NCI-H146 (cell line): Measurements from ENCODE around the gene NPAS3.

Source experiments
- DNase-seq: peaks from one replicate; lab custom pipeline; 2025; lab: John Stamatoyannopoulos, UW

The NPAS3 gene

DNA sequence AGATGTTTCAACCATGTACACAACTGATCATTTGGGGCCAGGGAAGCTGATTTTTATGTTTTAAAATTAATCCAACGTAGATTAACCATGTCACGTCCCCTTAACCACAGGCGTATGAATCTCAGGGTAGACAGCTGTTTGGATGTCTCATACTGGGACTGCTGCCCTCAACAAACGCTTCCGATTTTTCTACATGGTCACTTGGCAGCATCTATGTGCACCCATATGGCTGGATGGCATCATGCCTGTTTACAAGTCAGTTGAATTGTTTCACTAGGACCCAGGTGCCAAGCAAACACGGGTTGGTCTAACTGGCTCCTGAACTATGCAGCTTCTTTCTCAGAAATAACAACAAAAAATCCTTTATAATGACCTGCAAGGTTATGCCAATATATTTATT lies 393.8 kb downstream of the NPAS3 start:
- DNase-seq: no peak

DNA sequence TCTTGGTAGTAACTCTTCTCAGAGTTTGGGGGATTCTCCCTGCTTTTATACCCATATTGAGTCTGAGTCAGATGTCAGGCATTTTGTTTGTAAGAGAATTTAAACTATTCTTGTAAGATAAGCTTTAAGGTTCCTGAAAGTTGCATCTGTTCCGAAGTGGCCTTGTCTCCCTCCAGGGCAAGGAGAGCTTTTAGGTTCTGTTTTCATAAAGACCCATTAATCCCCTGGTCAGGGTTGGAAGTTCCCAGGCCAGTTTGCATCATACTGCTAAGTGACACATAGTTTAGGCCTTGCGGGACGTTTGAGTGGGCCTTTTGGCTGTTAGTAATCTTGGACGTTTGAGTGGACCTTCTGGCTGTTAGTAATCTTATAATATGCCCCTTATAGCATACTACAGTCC lies 396.7 kb downstream of the NPAS3 start:
- DNase-seq: no peak

DNA sequence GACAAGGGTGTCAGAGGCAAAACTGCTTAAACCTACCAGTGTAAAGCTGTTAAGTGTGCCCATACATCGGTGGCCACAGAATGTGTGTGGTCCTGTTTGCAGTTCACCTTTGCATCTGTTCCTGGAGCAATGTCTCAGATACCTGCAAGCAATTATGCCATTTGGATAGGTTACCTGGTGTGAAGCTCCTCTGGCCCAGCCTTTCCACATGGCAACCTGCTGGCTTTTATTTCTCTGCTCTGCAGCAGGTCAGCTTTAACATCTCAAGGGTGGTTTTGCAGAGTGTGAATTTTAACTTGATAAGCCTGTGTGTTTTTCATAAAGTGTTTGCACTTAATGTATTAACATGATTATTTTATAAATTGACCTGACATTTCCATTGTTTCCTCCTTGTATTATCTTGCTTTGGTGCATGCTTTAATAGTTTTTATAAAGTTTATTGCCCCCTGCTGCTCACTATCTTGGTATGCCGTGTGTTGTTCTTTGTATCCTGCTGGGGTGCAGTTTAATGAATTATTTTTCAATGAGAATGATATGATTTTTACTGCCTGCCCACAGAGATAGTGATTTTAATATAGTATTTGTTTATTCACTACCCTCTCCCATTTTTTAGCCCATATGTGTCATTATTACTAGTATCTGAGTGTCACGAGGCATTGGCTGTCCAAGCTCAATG lies 403.8 kb downstream of the NPAS3 start:
- peak; percentile 36 for DNase-seq

DNA sequence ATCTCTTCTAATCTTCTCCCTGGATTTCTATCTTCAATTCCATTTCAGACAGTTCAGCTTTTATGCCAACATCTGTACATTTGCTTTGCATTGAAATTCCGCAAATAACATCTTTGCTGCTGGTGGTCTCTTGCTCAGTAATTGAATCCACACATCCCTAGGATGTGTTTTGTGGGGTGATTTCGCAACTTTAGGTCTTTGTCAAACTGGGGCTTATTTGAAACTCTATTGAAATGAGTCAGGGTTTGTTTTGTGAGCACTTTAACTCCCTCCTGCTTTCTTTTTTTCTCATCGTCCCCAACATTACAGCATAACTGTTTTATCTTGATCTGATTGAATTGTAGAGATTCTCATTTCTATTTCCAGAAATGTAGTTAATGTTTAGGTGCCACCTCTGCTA lies 404.3 kb downstream of the NPAS3 start:
- DNase-seq: no peak

DNA sequence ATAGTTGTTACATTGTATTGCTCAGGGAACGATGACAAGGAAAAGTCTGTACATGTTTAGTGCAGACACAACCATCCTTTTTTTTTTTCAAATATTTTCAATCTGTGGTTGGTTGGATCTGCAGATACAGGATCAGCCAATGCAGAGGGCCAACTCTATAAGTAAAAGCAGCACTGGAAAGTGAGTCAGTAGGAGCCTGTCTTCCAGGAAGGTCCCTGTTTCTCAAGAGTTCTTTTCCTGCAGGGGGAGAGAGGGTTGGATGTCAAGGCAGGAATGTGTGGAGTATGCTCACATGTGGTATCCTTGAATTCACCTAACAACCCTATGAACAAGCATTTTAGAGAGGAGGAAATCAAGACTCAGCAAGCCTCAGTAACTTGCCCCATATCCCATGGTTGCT lies 409.1 kb downstream of the NPAS3 start:
- DNase-seq: no peak

DNA sequence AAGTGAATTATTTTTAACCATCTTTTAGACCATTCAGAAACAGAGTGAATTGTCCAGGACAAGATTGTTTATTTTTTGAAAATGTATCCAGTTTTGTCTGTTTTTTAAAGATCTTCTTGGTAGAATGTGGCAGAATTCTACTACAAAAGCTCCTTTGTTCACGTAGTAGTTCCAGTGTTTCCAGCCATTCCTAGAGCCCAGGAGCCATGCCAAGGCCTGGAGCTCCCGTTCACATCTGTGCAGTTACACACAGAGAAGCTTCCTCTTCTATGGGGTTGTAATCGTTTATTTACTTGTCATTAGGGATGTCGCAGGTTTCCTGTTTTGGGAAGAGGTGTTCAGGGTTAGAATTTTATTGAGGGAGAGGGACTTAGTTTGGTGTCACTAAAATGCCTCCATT lies 409.8 kb downstream of the NPAS3 start:
- no peak for DNase-seq

DNA sequence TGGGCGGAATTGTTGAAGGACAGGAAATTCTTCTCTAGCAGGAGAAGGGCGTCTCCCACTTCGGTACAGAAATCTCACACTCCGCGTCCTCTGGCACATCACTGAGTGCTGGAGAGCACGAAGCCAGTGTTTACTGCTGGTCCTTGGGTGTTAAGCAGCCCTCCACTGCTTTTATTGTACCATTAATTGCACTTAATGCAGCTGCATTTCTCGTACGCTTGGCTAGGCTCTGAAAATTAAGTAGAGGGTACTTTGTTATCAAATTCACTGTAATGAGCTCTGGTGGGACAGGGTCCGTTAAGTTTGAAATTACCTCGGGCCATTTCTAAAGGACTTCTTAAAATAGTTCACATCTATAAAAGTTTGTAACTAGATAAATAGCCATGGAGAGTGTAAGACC lies 411.2 kb downstream of the NPAS3 start:
- DNase-seq: no peak

DNA sequence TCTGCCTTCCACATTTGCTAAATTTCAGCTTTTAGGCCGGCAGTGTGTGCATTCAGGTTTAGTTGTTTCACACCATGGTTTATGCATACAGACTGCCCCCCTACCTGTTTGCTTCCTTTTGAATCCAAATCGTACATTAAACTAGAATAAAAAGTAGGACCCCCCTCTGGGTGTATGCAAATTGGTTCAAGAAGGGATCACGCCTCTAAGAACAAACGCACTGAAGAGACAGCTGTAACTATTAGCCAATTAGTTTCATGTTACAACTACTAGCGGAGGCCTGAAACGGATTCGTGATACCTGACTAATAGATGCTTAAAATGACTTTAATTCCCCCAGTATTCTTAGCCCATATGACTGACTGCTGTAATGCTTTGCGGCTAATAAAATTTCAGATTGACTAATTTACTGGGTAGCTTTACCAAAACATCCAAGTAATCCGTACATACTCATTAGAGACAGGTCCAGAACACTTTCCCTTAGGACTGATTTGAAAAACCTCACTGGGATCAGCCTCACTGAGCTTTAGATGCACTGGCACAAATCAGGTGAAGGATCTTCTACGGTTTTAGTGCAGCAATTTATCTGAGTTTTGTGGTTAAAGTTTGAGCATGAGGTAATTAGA lies 411.8 kb downstream of the NPAS3 start:
- no peak for DNase-seq

DNA sequence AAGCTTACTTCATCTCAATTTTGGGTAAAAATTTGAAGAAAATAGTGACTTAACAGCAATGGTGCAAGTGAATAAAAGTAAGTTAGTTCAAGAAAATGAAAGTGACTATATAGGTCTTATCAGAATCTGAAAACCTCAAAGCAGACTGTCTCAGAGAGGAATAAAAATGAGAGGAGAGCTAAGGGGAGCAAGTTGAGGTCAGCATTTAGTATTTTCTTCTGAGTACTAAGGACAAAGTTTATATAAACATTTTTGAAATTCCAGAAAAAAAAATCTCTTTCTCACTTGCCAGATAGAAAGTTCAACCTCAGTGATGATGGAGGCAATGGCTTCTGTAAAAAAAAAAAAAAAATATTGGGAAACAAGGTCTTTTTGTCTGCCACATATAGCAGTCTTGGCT lies 414.1 kb downstream of the NPAS3 start:
- no peak for DNase-seq

DNA sequence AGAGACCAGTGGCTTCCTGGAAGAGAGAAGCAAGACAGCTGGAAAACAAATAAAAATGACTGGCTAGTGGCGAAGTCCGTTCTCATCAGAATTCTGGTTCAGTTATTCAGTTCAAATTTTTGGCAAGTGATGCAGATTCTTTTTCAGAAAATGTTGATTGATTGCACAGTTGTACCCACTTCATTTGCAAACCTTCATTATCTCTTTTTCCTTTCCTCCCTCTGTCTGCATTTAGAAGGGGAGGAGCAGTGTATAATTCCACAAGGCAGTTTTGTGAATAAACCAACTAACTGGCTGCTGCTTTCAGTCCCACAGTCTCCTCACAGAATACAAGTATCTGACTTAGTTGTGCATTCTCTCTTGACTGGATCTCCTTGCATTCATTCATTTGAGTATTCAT lies 417.5 kb downstream of the NPAS3 start:
- no peak for DNase-seq

DNA sequence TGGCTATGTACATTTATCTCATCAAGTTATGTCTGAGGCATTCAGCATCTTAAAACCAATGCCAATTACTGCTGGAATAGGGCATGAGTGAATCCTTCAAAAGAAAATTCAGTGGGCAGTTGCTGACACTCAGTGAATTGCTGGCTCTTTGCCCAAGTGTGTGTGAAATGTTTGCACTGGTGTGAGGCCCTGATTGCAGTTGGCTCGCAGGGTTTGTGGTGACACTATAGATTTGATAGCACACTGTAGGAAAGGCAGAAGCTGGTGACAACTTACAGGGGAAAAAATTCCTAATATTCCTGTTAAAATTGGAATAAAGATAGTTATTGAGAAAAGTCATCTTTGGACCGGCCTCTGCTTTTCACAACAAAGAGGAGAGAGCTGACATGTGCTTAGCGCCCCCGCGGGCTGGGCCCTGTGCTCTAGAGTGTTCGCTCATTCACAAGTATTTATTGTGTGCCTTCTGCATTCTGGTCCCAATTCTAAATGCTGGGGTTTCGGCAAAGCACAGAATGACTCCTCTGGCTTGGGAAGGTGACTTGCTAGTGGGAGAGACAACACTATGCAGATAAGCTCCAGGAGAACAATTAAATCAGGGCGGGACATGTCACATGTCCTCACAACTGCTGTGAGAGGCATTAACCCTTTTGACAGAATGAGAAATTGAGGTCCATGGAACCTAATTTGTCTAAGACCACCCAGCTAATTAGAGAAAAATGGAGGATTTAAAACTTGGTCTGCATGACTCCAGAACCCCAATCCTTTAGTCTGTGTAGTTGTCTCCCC lies 418.7 kb downstream of the NPAS3 start:
- no peak for DNase-seq

DNA sequence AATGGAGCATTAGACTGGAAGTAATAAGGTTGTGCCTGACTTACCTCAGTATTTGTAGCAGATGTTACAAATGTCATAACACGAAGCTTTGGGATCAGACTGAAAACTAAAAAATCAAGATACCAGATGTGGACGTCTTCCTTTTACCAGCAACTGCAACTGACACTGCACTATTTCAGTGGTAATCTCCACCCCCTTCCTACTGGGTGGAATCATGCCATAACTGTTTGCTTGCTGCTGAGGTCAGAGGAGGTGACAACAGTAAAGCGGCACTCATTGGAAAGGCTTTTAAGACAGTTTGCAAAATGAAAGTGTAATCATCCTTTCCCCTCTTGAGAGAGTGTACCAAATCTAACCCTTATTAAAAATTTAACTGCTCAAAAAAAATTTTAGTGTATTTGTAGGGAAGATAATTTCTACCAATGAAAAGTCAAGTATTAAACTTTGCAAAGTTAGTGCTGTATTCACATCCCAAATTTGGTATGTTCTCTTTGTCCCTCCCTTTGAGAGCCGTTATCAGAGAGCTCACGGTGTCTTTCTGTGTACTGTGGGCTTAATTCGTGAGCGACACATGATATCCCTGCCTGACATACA lies 420.7 kb downstream of the NPAS3 start:
- no peak for DNase-seq

DNA sequence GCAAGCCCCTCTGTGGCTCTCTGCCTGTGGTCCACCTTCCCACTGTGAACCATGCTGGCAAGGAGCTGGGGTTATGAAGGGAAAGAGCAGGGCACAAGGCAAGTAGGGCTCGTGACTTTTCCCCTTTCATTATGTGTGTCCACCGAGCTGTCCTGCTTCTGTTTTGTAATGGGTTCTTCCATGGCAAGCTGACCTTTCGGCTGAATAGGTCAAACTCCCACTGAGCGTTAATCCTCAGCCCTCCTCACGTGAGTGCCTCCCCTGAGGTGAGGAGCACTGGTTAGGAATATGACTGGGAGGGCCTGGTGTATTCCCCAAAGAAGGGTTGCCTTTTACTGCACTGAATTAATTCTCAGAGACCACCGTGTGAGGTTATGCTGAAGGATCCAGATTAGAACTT lies 424.3 kb downstream of the NPAS3 start:
- DNase-seq: no peak

DNA sequence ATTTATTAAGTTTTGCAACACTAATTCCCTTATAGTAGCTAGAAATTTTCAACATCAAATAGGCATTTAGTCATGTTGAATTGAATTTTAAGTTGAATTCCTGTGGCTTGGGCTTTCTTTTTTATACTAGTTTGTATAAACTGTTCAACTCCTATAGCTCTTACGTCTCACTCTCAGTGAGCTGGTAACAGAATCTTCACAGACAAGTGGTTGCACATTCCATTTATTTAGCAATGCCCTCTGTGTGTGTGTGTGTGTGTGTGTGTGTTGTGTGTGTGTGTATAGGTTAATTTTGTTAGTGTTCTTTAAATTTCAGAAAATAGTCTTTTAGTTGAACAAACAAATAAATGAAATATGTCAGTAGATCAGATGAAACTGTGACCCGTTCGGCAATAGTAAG lies 425.0 kb downstream of the NPAS3 start:
- no peak for DNase-seq

DNA sequence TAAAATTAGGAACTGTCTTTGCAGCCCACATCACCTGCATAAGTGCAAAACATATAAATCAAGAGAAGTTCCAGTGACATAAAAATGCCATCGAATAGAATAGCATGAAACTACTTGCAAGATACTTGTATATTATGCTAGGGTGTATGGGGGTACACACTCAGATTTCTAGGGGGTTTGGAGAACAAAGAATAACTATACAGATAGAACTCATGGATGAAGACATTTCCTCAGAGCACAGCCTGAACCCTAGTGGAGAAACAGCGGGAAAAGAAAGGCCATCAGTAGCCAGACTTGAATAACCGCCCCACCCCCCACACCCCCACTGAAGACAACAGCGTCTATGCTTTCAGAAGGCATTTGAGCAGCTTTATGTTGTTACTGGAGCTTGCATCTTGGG lies 425.8 kb downstream of the NPAS3 start:
- DNase-seq: no peak

DNA sequence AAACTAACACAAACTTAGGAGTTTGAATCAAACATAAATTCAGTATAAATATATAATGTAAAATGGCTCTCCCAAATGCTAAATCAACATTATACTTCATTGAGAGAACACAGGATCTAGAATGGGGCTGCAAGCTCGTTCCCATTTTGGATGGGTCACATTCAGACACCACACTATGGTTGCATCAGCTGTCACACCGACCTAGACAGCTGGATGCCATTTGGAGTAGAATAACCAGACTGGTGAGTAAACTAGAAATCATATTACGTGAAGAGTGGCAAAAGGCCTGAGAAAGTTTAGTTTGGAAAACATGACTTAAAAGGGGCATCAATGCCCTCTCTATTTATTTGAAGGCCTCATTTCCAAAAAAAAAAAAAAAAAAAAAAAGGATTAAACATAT lies 430.4 kb downstream of the NPAS3 start:
- no peak for DNase-seq

DNA sequence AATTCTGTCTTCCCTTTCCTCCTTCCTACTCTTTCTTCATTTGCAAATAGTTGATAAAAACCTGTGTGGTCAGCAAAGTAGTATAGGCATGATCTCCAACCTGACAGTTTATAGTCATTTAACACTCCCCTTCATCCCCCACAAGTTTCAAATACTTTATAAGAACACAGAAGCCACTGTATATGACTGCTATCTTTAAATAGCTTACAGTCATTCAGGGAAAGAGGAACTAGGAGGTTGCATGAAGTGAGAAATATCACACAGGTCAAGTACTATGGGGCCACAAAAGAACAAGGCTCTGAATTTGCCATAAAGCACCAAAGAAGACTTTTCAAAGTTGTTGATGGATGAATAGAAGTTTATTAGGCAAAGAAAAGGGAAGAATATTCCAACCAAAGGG lies 431.3 kb downstream of the NPAS3 start:
- no peak for DNase-seq

DNA sequence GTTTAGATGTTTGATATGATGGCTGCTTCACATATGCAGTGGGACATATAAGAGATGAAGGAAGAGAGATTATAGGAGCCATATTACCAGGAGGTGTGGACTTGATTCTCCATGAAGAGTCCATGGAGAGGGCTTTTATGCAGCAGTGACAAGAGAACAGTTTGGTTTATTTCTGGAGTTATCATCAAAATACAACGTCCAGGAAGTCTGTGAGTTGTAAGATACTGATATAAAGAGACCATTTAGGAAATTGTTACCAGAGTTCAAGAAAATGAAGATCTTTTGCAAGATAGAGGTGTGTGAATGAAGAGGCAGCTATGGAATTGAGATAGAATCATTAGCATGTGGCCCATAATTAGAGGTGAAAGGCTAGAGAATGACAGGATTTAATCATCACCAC lies 431.7 kb downstream of the NPAS3 start:
- no peak for DNase-seq

DNA sequence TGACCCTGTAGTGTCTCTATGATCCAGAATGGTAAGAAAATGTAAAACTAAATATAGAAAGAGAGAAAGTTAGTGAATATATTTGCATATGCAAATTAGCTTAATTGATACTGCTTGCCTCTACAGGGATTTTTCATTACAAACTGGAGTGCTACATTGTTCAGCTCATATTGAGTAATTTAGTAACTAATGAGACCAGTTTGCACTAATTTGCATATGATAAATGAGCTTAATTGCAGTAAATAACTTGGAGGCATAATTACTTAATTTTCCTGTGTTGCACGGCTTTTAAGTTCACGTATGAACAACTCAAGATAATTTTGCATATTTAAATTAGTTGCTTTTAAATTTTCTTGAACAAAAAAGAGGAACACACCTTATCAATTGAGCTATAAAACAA lies 436.5 kb downstream of the NPAS3 start:
- DNase-seq: no peak

DNA sequence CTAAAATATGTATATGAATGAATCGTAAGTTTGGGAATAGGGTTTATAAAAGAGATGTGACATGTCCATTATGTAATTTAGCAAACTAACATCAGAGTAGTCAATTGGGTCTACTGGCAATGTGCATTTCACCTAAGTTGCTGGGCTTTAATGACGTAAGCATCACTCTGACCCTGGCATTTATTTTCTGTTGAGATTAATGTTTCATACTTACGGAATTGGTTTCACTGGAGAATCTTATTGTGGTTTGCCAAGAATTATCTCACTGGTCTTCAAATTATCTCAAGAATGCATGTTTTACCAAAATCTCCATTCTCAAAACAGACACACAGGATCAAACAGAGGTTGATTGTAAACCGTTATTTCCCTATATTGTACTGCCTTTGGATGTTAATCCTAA lies 437.1 kb downstream of the NPAS3 start:
- DNase-seq: no peak

DNA sequence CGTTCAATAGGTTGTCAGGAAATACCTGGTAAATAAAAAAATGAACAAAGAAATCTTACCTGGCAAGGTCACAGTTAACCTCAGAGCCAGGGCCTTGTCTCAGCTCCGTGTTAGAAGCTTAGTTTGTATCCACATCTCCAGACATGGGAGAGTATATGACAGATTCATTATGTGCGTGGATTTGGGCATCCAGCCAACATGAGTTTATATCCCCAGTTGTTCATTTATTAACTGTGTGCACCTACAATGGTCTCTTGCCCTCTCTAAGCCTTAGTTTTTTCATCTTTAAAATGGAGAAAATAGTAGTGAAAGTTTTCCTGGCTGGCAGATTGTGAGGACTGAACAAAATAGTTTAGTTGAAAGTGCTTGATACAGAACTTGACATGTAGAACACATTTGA lies 437.8 kb downstream of the NPAS3 start:
- no peak for DNase-seq

DNA sequence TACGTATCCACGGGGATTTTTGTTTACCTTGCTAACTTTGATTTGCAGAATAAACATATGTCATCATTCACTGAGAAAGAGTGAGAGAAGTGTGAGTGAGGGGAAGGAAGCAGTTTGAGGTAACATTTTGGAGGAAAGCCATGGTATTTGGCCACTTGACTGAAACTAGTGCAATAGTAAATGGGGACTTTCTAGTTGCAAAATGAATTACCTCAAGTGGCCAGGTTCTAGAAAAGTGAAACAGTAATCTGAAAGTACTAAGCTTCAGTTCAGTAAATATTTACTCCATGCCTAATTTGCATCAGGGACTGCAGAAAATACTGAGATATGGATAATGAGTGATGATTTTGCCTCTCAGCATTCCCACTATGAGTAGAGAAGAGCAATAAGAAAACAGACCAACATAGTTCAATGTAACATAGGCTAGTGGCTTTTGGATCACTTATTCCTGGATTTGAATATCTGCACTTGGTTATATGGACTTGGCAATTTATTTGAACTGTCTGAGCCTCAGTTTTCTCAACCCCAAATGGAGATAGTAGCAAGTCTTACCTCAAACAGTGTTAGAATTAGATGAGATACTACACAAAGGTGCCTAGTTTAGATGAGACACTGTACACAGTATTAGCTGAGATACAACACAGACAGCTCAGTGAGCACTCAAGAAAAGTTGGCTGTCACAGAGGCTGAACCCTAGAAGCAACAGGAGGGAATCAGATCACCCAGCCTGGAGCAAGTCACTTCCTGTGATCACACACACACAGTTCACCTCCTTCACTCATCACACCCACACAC lies 439.1 kb downstream of the NPAS3 start:
- no peak for DNase-seq
